HG03103 (cell line): ENCODE results near the gene BPGM.
"Not testable (repeated sequence)": the region's sequence is repeated elsewhere in the genome, so short reads cannot be mapped to it uniquely, and the experiment has no call there.

Source experiments
- ATAC-seq: cut with Tn5 transposase; IDR thresholded peaks from one replicate; pipeline ENCODE4 v1.9.1; 2021; ENCODE audit warnings: low read depth; ENCODE audit not compliant: unreplicated experiment

BPGM gene

GRCh38 chr7:134630893-134631292, 15.8 kb upstream of the BPGM start:
- ATAC-seq, result no peak

DNA sequence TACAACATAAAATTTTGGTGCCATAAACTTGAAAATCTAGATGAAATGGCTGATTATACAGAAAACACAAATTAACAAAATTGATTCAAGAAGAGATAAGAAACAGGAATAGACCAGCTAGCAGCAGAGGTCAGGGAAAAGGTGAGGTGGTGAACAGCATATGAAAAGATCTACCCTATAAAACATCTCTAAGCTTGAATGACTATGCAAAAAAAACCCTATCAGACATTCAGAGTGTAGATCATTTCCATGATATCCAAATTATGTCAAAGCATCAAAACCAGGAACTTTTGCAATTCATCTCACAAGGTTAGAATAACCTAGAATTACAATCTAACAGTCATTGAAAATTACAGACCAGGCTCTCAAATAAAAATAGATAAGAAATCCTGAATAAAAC, 14.6 kb upstream of the BPGM start:
- no peak for ATAC-seq

DNA sequence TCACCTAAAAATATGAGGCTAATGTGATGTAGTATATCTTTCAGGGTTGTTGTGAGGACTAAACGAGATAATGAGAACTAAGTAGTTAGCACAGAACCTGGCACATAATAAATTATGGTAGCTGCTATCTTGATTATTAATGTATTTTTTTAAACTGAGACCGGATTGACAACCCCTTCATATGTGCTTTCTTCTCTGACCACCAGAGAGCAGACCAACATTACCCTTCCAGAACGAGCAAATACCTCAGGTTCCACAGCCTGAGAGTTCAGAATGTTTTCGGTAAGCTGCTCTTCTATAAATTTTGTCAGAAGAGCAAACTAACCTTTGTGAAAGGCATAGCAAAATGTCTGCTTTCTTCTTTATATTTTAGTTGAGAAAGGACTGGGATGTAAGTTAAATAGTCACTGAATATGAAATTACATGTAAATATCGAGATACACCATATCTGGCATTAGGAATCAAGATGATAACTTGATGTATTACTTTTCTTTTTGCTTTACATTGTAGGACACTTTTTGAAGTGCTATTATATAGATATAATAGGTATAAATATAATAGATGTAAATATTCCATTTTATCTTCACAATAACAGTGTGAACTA, 13.6 kb upstream of the BPGM start:
- no peak for ATAC-seq

- peak; percentile 77 for ATAC-seq
Observed at GRCh38 chr7:134636008-134636449, 10.6 kb upstream of the BPGM start.

DNA sequence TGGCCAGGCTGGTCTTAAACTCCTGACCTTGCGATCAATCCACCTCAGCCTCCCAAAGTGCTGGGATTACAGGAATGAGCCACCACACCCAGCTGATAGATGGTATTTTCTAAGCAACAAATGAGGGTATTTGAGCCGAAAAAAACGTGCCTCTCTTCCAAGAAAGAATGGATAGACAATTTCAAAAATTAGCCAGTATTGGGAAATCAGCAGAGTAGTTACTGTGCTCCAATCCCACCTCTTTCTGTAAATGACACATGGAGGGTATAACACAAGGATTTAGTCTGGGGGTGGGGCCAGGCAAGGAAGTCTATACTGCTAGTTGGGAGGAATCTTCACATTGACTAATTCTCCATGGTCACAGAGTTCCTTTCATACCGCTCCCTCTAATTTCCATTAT, 9.2 kb upstream of the BPGM start:
- ATAC-seq, result no peak

DNA sequence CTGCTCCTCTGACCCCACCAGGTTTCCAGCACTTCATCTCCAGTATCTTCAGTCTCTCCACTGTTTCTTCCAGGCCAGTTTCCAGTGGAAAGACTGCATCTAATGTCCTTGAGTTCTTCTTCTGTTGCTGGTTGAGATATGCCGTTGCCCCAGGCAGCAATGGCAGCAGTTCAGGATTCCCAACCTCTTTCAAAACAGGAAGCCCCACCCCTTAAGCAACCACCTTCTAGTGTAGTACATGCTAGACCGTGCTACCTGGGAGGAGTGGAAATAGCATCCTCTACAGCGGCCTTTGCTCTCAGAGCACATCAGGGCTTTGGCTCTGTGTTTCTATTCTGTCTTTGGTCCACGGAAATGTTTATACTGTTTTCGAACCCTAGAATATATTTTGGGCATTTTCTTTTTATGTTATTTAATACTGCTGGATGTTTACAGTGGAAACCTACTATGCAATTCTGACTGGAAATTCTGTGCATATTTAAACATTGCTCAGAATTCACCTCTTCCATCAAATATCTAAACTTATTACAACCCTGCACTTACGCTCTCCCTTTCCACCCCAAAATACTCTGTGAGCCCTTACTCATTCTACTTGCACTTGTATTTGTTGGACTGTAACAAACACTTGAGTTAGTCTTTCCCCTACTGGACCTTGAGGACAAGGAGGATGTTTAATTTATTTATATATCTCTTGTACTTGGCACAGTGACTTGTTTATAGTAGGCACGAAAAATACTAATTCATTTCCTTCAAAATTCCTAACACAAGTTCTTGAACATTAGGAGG, 8.5 kb upstream of the BPGM start:
- no peak for ATAC-seq

- ATAC-seq, result no peak
Observed at GRCh38 chr7:134639061-134639460, 7.6 kb upstream of the BPGM start.

- no peak for ATAC-seq
Observed at GRCh38 chr7:134639683-134640279, 6.9 kb upstream of the BPGM start.

GRCh38 chr7:134640842-134641715, 5.6 kb upstream of the BPGM start:
- no peak for ATAC-seq

DNA sequence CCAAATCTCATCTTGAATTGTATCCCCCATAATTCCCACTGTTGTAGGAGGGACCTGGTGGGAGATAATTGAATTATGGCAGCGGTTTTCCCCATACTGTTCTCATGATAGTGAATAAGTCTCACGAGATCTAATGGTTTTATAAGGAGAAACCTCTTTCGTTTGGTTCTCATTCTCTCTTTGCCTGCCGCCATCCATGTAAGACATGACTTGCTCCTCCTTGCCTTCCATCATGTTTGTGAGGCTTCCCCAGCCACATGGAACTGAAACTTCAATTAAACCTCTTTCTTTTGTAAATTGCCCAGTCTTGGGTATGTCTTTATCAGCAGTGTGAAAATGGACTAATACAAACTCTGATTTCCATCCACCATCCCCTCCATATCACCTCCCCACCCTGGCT, 4.7 kb upstream of the BPGM start:
- not testable (repeated sequence) for ATAC-seq

DNA sequence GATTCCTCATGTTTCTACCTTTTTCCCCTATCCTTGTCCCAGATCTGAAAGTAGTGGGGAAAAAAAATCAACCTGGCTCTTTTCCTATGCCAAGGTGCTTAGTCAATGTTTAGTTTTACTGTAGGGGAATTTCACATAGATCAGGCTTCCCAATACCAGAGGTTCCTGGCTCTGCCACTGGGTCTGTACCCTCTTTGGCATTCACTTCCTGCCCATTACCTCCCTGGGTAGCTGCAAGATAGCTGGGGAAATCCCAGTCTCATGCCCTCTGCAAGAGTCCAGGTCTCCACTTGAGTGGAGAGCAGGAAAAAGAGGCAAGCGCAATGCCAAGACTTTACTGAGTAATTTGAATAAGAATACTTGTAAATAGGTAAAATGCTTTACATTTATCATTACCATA, 3.5 kb upstream of the BPGM start:
- no peak for ATAC-seq

GRCh38 chr7:134645478-134645877, 1.2 kb upstream of the BPGM start:
- no peak for ATAC-seq

- no peak for ATAC-seq
Observed at GRCh38 chr7:134645935-134646334, 718 bp upstream of the BPGM start.

GRCh38 chr7:134648456-134648855, 1.8 kb downstream of the BPGM start:
- no peak for ATAC-seq

DNA sequence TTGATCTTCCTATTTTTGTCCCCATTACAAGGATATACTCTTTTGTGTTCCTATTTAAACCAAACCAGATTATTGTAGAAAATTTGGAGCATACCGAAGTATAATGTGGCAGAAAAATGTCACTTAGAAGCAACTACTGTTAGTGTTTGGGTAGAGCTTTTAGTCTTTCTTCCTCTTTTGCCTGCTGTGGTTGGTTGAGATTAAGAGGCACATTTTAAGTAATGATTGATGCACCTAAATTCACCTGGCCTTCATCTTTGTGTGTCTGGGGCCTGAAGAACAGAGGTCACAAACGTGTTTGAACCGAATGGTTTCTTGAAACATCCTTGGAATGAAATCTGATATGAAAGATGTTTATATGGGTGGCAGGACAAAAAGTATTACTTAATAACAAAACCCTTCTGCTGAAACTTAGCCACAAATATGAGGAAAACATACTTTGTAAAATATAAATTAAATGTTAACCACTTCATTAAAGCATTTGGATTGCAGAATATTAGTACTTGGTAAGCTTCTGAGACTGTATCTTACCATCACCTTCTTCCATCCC, 2.6 kb downstream of the BPGM start:
- ATAC-seq, result no peak

DNA sequence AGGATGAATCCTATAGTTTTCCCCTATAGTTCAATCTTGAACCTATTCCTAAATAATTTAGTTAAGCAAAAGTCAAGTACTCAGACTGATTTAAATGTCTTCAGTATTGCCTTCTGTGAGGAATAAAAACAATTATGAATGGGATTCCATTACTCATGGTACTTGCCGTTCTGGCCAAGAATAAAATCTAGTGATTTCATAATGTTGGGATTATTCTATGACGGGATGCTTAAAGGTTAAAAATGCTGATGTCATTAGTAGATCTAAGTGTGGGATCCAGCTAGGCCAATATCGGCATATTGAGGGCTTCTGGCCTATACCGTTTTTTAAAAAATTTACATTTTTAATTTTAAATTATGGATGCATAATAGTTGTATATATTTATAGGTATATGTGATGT, 5.3 kb downstream of the BPGM start:
- ATAC-seq, result no peak

GRCh38 chr7:134654104-134654775, 7.6 kb downstream of the BPGM start:
- no peak for ATAC-seq

GRCh38 chr7:134657526-134657925, 10.9 kb downstream of the BPGM start:
- ATAC-seq, result no peak

DNA sequence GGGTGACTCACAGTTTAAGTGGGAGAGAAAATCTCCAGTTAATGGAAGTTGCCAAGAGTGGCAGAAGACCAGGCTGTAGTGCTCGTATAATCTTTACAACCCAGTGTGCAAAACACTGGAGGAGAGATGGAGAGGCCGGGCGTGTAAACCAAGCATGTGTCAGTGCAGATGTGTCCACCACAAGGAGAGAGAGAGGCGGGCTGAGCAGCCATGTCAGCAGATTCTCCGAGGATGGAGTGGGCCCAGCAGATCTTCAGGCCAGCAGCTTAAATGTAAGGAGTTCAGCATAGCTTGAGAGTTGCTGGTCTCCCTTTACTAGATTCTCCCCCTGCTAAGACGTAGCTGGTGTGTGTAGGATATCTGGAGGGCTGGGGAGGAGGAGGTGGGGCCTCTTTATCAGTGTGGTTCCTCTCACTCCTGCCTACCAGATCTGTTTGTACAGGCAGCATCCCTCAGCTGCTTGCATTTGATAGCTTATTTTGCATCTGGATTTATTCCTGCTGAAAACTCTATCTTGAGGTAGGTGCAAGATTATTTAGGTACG, 13.7 kb downstream of the BPGM start:
- ATAC-seq, result no peak

- ATAC-seq, result no peak
Observed at GRCh38 chr7:134660961-134661376, 14.3 kb downstream of the BPGM start.
